GM12873 (cell line): ENCODE results near the gene CHMP2A.

Source experiments
- CTCF ChIP-seq: IDR thresholded peaks from 2 replicates; pipeline ENCODE4 v1.5.1; 2012; ENCODE audit warnings: low read depth, mild to moderate bottlenecking, moderate library complexity, low read length, control low read depth; ENCODE audit not compliant: insufficient read depth; ENCODE audit errors: missing control alignments

CHMP2A gene

GRCh38 chr19:58520257-58520599, 34.7 kb downstream of the CHMP2A start:
- no peak for TF ChIP-seq CTCF

- TF ChIP-seq CTCF: peak; percentile 78
These were observed 35.3 kb downstream of the CHMP2A start, which contains the start of gene ZBTB45 for GRCh38 chr19:58519355-58520256. TSS of gene ZBTB45 (minus strand) at chr19:58519810. CDS start at chr19:58517673, 2,137 bp downstream.

- TF ChIP-seq CTCF: peak; percentile 54
These were observed 35.9 kb downstream of the CHMP2A start for GRCh38 chr19:58519087-58519354.

GRCh38 chr19:58518256-58519086, 36.4 kb downstream of the CHMP2A start:
- no peak for TF ChIP-seq CTCF

GRCh38 chr19:58516964-58517833, 37.7 kb downstream of the CHMP2A start:
- TF ChIP-seq CTCF: peak; percentile 3

GRCh38 chr19:58516246-58516836, 38.6 kb downstream of the CHMP2A start:
- no peak for TF ChIP-seq CTCF
